GM18870 (cell line): Measurements from ENCODE around the gene RABGAP1.
"Not testable (repeated sequence)": the region's sequence is repeated elsewhere in the genome, so short reads cannot be mapped to it uniquely, and the experiment has no call there.

Source experiments
- ATAC-seq: cut with Tn5 transposase; IDR thresholded peaks from one replicate; pipeline ENCODE4 v1.9.1; 2021; ENCODE audit warnings: moderate library complexity; ENCODE audit not compliant: unreplicated experiment

RABGAP1 gene

DNA sequence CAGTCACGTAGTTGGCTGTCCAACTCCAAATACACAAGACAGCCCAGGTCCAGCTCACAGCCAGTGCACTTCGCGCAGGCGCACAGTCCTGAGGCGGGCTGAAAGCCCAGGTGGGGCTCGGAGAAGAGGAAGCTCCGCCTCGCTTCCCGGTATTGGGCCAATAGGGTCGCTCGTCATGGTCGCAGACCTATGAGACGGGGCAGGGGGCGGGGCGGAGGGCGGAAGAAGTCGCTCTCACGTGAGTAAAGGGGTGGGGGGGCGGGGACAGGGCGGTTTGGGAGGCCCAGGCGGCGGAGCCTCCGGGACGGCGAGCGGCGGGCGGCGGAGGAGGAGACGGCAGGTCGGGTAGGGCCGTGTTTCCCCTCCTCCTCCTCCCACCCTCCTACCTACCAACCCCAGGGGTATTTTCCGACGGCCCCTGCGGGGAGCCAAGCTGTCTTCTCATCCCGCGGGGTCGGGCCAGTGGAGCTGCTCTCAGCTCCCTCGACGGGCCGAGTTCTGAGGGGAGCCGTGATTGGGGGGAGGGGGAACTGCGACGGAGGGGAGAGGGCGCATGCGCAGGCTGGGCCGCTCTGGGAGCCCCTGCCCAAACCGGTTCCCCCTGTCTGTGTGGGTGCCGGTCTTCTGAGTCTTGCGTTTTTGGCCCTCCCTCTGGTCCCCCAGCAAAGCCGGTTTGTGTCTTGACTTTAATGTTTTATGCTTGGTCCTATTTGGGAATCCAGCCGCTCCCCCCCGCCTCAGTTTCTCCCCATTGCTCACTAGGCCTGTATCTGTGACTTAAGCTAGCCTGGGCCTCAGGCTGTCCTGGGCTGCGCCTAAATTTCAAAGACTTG, at the start of gene RABGAP1:
TSS of gene RABGAP1 (plus strand) at position 272 of the 833 bp plus-strand sequence. CDS start 16,040 bp downstream, outside the sequence.
- ATAC-seq, result peak; percentile 97

DNA sequence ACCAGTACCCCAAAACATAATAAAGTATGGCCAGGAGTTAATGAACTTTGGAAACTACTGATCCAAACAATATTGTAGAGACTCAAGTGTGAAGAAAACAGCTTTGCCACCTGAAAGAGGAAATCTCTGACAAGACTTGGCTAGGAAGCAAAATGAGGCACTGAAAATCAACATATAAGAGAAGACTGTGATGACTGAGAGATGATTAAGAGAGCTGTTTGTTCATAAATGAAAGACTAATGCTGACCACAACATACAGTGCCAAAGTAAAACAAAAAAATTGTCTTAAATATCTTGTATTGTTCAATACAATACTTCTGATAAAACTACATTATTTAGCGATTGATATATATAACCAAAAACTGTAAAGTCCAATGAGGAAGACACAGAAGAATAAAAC, 42.9 kb upstream of the RABGAP1 start:
- ATAC-seq, result no peak

GRCh38 chr9:122900791-122901190, 40.0 kb upstream of the RABGAP1 start:
- ATAC-seq, result no peak

DNA sequence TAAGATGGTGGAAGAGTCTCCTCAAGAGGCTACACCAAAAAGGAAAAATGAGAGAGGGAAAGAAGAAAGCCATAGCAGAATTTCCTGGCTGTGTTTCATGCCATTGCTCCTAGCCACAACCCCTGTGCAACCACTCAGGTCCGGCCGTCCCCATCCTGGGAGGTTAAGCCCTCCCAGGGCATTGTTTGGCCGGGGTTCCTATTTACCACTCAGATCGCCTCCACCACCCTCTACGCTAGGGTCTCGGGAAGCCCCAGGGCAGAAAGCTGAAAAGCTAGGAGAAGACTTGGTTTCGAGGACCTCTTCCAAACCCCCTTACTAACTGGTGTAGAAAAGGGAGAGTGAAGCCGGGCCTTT, 36.4 kb upstream of the RABGAP1 start:
- peak; percentile 9 for ATAC-seq

- peak; percentile 88 for ATAC-seq
These were observed 35.8 kb upstream of the RABGAP1 start, which contains the start of gene RC3H2 for GRCh38 chr9:122904823-122905710. Gene RC3H2 (minus strand): TSS chr9:122905359. CDS start chr9:122897509, 7,850 bp downstream.

DNA sequence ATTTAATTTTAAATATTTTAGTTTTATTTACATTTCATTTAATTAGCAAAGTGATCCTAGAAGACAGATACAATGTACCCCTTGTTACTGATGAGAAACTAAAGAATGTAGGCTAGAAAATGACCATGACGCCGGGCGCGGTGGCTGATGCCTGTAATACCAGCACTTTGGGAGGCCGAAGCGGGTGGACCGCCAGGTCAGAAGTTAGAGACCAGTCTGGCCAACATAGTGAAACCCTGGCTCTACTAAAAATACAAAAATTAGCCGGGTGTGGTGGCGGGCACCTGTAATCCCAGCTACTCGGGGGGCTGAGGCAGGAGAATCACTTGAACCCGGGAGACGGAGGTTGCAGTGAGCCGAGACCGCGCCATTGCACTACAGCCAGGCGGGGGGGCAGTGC, 34.7 kb upstream of the RABGAP1 start:
- not testable (repeated sequence) for ATAC-seq

GRCh38 chr9:122912671-122912963, 28.2 kb upstream of the RABGAP1 start:
- ATAC-seq, result no peak

- ATAC-seq, result peak; percentile 91
These were observed 27.7 kb upstream of the RABGAP1 start, which contains the start of gene ZBTB6 for GRCh38 chr9:122912964-122913673. Gene ZBTB6 (minus strand): TSS chr9:122913323. CDS start chr9:122912072, 1,251 bp downstream.

DNA sequence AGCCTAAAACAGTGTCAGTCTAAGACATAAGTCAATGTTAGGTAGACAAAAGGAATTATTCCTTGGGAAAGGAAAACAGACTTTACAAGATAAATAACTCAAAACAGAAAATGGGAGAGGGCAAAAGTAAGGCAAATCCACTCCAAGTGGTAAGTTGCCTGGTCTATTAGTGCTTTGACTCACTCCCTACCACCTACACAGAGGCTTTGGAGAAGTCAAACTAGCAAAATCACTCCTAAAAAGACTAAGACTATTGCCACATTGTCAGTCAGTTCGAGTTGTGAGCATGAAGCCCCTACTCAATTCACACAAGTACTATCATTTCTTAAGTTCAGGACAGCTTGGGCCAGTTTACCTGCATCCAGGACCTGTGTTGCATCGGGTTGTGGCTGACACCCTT, 22.5 kb upstream of the RABGAP1 start:
- no peak for ATAC-seq

DNA sequence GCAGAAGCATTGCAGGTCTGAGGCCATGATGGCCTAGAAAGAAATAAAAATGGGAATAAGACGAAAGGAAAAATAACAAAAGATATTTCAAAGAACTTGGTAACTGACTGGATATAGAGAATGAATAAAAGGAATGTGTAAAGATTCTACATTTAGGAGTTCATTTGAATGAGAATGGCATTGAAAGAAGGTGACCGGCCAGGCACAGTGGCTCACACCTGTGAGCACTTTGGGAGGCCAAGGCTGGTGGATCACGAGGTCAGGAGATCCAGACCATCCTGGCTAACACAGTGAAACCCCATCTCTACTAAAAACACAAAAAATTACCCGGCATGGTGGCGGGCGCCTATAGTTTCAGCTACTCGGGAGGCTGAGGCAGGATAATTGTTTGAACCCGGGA, 18.1 kb upstream of the RABGAP1 start:
- ATAC-seq, result no peak

DNA sequence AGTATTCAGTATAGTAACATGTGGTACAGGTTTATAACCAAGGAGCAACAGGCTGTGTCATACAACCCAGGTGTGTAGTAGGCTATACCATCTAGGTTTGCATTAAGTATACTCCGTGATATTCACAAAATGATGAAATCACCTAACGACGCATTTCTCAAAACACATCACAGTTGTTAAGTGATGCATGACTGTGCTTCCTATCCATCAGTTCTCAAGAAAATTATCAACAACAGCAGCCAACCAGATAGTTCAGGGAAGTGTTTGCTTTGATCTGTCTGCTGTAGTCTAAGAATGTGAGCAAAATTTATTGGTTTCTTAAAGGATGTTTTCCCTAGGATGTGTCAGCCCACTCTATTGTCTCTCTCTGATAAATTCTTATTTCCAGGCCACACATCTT, 16.9 kb upstream of the RABGAP1 start:
- no peak for ATAC-seq

DNA sequence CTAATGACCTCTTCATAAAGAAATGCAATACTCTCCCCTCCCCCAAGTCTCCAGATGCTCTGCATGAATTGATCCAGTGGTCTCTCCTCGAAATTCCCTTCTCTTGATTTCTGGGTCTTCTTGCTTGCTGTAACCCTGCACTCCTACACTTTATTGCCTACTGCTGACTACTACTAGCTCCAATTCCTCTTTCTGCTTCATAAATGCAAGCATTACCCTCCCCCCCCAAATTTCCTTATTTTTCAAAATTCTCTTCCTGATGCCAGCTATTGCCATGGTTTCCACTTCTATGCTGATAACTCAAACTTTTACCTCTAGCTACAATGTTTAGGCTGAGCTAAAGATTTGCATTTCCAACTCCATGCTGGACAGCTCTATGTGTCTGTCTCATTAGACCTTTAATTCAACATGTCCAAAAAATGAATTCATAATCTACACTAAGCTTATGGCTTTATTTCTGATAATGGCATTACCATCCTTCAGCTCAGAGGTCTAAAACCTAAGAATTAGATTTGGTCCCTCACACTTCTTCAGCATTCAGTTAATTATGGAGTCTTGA, 10.9 kb upstream of the RABGAP1 start:
- no peak for ATAC-seq

GRCh38 chr9:122930541-122931225, 10.1 kb upstream of the RABGAP1 start:
- peak; percentile 17 for ATAC-seq

DNA sequence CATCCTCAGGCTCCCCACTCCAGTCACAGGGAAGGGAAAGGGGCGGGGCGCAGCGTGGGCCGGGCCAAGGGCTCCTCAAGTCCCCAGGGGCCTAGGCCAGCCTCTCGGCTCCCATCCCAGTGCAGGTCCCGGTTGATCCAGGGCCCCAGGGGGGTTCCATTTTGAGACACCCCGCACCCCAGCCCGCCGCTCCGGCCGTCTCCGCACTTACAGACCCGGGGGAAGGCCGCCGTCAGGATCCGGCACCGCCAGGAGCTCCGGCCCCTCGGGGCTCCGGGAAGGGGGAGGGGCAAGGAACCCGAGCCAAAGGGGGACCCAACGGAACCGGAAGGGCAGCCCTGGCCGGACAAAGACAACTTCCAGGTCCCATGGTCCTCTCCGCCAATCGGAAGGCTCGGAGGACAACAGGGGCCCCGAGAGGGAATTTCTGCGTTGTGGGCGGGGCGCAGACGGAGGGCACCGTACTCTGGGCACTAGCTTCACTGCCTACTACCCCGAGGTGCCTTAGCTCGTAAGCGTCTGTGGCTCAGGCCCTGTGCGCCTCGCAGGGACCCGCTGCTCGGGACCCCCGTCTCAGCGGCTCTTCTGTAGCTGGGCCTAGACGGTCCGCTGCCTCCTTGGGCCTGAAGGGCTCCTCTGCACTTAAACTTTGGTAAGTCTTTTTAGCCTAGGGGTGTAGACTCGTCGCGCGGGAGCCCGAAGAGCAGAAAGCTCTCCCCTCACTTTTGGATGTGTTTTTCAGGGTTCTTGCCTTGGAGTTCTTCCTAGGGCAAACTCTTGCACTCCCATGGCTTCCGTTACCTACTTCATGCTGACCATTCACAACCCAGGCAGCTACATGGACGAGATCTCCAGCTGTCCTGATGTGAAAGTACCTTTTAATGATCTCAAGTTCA, 9.3 kb upstream of the RABGAP1 start, which contains the start of gene ZBTB26:
TSS of gene ZBTB26 (minus strand) at position 287 of the 896 bp plus-strand sequence. CDS start 11,578 bp downstream, outside the sequence.
- ATAC-seq, result peak; percentile 90

GRCh38 chr9:122936464-122936863, 4.4 kb upstream of the RABGAP1 start:
- no peak for ATAC-seq

GRCh38 chr9:122936883-122937282, 3.9 kb upstream of the RABGAP1 start:
- no peak for ATAC-seq

DNA sequence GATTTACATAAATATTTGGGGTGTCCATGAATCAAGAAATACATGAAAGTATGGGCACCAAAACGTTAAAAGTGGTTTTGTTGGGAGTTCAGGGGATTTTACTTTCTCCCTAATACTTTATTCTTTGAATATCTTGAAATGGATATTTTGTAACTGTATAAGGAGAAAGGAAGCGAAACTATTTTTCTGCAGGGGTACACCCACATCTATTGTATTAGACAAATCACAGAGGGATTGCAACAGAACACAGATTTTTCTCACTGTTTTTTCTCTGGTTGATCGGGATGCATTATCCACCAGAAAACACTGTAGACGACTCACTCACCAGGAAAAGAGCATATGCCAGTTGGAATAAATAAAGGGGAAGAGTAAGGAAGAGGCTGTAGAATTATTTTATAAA, 1.2 kb upstream of the RABGAP1 start:
- ATAC-seq, result no peak

DNA sequence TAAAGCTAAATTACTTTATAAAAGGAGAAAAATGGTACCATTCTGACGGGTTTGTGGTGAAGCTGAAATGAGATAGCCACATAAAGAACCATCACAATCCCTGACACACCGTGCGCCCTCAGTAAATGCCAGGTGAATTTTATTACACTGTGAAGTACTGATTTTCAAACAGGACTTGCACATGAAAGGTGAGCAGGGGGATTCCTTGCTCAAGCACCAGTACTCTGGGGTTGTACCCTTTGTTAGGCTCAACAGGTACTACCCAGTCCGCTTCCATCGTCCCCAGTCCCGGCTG, 419 bp upstream of the RABGAP1 start:
- ATAC-seq, result no peak

GRCh38 chr9:122941582-122942234, 888 bp downstream of the RABGAP1 start:
- no peak for ATAC-seq
